DND-41 (cell line): ENCODE results near the gene CENPB.

Experiments
- ATAC-seq: fragments of 200-7000 bp; cut with Tn5 transposase; 3 replicates; pipeline ENCODE4 v1.9.1; 2021; ENCODE audit warnings: low read depth; ENCODE audit not compliant: insufficient read depth
- DNase-seq: peaks from one replicate; pipeline ENCODE4 v3.0.0-alpha.2; 2020
- H2AFZ ChIP-seq: 2 replicates; pipeline ENCODE4 v1.6.0; 2012; ENCODE audit warnings: low read depth, low read length
- H3K27ac ChIP-seq: 2 replicates; pipeline ENCODE4 v1.5.1; 2012; ENCODE audit warnings: low read length, inconsistent platforms
- H3K27me3 ChIP-seq: fragments of 200-600 bp; sonication (generic); 2 replicates; pipeline ENCODE4 v1.6.0; 2012; ENCODE audit warnings: low read length, mild to moderate bottlenecking, inconsistent platforms; ENCODE audit not compliant: insufficient read depth, poor library complexity
- H3K36me3 ChIP-seq: 2 replicates; pipeline ENCODE4 v1.5.1; 2012; ENCODE audit warnings: low read length, inconsistent platforms; ENCODE audit not compliant: insufficient read depth
- H3K4me1 ChIP-seq: 2 replicates; pipeline ENCODE4 v1.5.1; 2012; ENCODE audit warnings: mild to moderate bottlenecking, low read length; ENCODE audit not compliant: insufficient read depth
- H3K4me2 ChIP-seq: 2 replicates; pipeline ENCODE4 v1.6.0; 2012; ENCODE audit warnings: mild to moderate bottlenecking, moderate library complexity, low read length, inconsistent platforms; ENCODE audit not compliant: insufficient read depth
- H3K4me3 ChIP-seq, 2 experiments: fragments of 200-600 bp in 1 of 2; shearing (Covaris generic) in 1 of 2; 2 replicates each; pipeline ENCODE4 v1.5.1; 2012 to 2016; ENCODE audit warnings: inconsistent platforms in 2 of 2, low read length in 2 of 2, mild to moderate bottlenecking in 2 of 2, low read depth in 1 of 2, moderate library complexity in 1 of 2
- H3K79me2 ChIP-seq: 2 replicates; pipeline ENCODE4 v1.6.0; 2012; ENCODE audit warnings: low read length, inconsistent platforms; ENCODE audit not compliant: insufficient read depth
- H3K9ac ChIP-seq: 2 replicates; pipeline ENCODE4 v1.6.0; 2012; ENCODE audit warnings: low read depth, mild to moderate bottlenecking, inconsistent platforms, low read length, moderate library complexity
- H3K9me3 ChIP-seq: 2 replicates; pipeline ENCODE4 v1.5.1; 2012; ENCODE audit warnings: low read length, moderate library complexity, mild to moderate bottlenecking, inconsistent platforms; ENCODE audit not compliant: insufficient read depth, severe bottlenecking
- H4K20me1 ChIP-seq: 2 replicates; pipeline ENCODE4 v1.6.0; 2012; ENCODE audit warnings: low read length; ENCODE audit not compliant: insufficient read depth
- EZH2 ChIP-seq: IDR thresholded peaks from 3 replicates; pipeline ENCODE4 v1.6.1; 2012; ENCODE audit warnings: borderline replicate concordance, low read depth, mild to moderate bottlenecking, moderate library complexity, low read length, inconsistent platforms; ENCODE audit not compliant: severe bottlenecking
- TF ChIP-seq, protein P1 (sequence below): IDR thresholded peaks from 2 replicates; pipeline ENCODE4 v1.5.1; 2012; ENCODE audit warnings: borderline replicate concordance, low read length, moderate library complexity, mild to moderate bottlenecking; ENCODE audit not compliant: poor library complexity, severe bottlenecking; ENCODE audit errors: extremely low read depth

CENPB gene

GRCh38 chr20:3820901-3821727 lies 34.6 kb upstream of the CENPB start:
- no peaks in the 10 kb centered on the region for H3K27me3 ChIP-seq
- peaks cover 18% of the 10 kb centered on the region for H3K79me2 ChIP-seq
- H3K4me3 ChIP-seq = peak overlapping the region; percentile 43 to 77
- peak overlapping the region; percentile 95 for H3K27ac ChIP-seq
- no peak for ATAC-seq
- DNase-seq = no peak
- H2AFZ ChIP-seq = peak overlapping the region; percentile 89
- H3K9me3 ChIP-seq = no peaks in the 10 kb centered on the region
- peaks cover 38% of the 10 kb centered on the region for H3K4me1 ChIP-seq
- H3K36me3 ChIP-seq = peaks cover 39% of the 10 kb centered on the region
- H3K9ac ChIP-seq = peak overlapping the region; percentile 80
- no peak for TF ChIP-seq EZH2
- TF ChIP-seq, protein P1, sequence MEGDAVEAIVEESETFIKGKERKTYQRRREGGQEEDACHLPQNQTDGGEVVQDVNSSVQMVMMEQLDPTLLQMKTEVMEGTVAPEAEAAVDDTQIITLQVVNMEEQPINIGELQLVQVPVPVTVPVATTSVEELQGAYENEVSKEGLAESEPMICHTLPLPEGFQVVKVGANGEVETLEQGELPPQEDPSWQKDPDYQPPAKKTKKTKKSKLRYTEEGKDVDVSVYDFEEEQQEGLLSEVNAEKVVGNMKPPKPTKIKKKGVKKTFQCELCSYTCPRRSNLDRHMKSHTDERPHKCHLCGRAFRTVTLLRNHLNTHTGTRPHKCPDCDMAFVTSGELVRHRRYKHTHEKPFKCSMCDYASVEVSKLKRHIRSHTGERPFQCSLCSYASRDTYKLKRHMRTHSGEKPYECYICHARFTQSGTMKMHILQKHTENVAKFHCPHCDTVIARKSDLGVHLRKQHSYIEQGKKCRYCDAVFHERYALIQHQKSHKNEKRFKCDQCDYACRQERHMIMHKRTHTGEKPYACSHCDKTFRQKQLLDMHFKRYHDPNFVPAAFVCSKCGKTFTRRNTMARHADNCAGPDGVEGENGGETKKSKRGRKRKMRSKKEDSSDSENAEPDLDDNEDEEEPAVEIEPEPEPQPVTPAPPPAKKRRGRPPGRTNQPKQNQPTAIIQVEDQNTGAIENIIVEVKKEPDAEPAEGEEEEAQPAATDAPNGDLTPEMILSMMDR = no peak
- H3K4me2 ChIP-seq = peak overlapping the region; percentile 67
- H4K20me1 ChIP-seq = no peaks in the 10 kb centered on the region

GRCh38 chr20:3820048-3820900 lies 33.7 kb upstream of the CENPB start, which contains the start of gene AP5S1:
Gene AP5S1 (plus strand): TSS chr20:3820547. CDS start chr20:3822118, 1,571 bp downstream.
- Histone ChIP-seq H3K27ac (peak within 1 kb of the TSS; percentile 95), H4K20me1 (no peaks in the 10 kb centered on the region), H3K27me3 (no peaks in the 10 kb centered on the region), H3K36me3 (peaks cover 32% of the 10 kb centered on the region), H3K4me1 (peaks cover 46% of the 10 kb centered on the region), H3K9me3 (no peaks in the 10 kb centered on the region), H3K4me2 (peak within 1 kb of the TSS; percentile 67), H3K79me2 (peaks cover 18% of the 10 kb centered on the region), H3K9ac (peak within 1 kb of the TSS; percentile 80), H3K4me3 (peak within 1 kb of the TSS; percentile 43 to 77), H2AFZ (peak within 1 kb of the TSS; percentile 89)
- DNase-seq = peak; percentile 91
- no peak for TF ChIP-seq EZH2
- TF ChIP-seq, protein P1 = peak; percentile 100
- ATAC-seq = peak; percentile 82

- H3K79me2 ChIP-seq = peaks cover 18% of the 10 kb centered on the region
- H3K27ac ChIP-seq = peak overlapping the region; percentile 95
- peak overlapping the region; percentile 80 for H3K9ac ChIP-seq
- TF ChIP-seq, protein P1 = no peak
- TF ChIP-seq EZH2 = no peak
- H2AFZ ChIP-seq = peak overlapping the region; percentile 89
- H3K4me2 ChIP-seq = peak overlapping the region; percentile 67
- ATAC-seq = no peak
- H3K4me3 ChIP-seq = peak overlapping the region; percentile 43 to 77
- peaks cover 24% of the 10 kb centered on the region for H3K36me3 ChIP-seq
- peaks cover 50% of the 10 kb centered on the region for H3K4me1 ChIP-seq
- no peaks in the 10 kb centered on the region for H4K20me1 ChIP-seq
- no peaks in the 10 kb centered on the region for H3K9me3 ChIP-seq
- H3K27me3 ChIP-seq = no peaks in the 10 kb centered on the region
- no peak for DNase-seq
These were observed 33.0 kb upstream of the CENPB start for GRCh38 chr20:3819411-3820047.
